Upper lobe of right lung (tissue), 1 donor: ENCODE results near the gene C1GALT1C1. TPM values are rescaled to one million over a fixed set of nuclear protein-coding genes. Genes with fewer than 3 reads are reported as not detected.

Experiments used
- ATAC-seq: fragments of 200-7000 bp; cut with Tn5 transposase; one replicate; pipeline ENCODE4 v1.9.1; 2020; ENCODE audit warnings: mild to moderate bottlenecking, moderate library complexity
- DNase-seq: peaks from one replicate; pipeline ENCODE4 v3.0.0-alpha.2; 2020
- H3K27ac ChIP-seq: fragments of 200-600 bp; one replicate; pipeline ENCODE4 v1.8.0; 2022
- H3K27me3 ChIP-seq: fragments of 200-600 bp; one replicate; pipeline ENCODE4 v1.8.0; 2022; ENCODE audit warnings: mild to moderate bottlenecking
- H3K36me3 ChIP-seq: fragments of 200-600 bp; one replicate; pipeline ENCODE4 v1.8.0; 2022
- H3K4me1 ChIP-seq: fragments of 200-600 bp; one replicate; pipeline ENCODE4 v1.8.0; 2022
- H3K4me3 ChIP-seq: fragments of 200-600 bp; one replicate; pipeline ENCODE4 v1.8.0; 2022; ENCODE audit warnings: mild to moderate bottlenecking
- H3K9me3 ChIP-seq: fragments of 200-600 bp; one replicate; pipeline ENCODE4 v1.8.0; 2022
- intact Hi-C: fragments of 100-400 bp; cut with DNase I; formaldehyde crosslinking; loops from one replicate; pipeline ENCODE4 v1.11.0; 2022
- total RNA-seq: library from RNA; stranded (reverse); fragmentation: NEBNext Ultra II Directional; extraction: Animal tissue kit (Norgen Biotek cat#: 25700); gene quantifications from one replicate; pipeline ENCODE4 v1.2.1, GENCODE V29; 2021
- TF ChIP-seq, protein P1 (sequence below): fragments of 200-600 bp; IDR thresholded peaks from one replicate; pipeline ENCODE4 v1.8.0; 2022; ENCODE audit warnings: antibody characterized with exemption
- donor health status: DM: no; HTN: yes; CAD: no; lungs with severe emphysema.

C1GALT1C1 gene
- total RNA-seq, 1 donor from 2014 or later = 24.0 TPM

GRCh38 chrX:120647127-120647526 is 17.3 kb upstream of the C1GALT1C1 start:
- Histone ChIP-seq H3K27me3 (no peaks in the 10 kb centered on the region), H3K27ac (no peak overlapping the region), H3K4me1 (no peaks in the 10 kb centered on the region), H3K36me3 (no peaks in the 10 kb centered on the region), H3K9me3 (no peaks in the 10 kb centered on the region), H3K4me3 (no peak overlapping the region)
- TF ChIP-seq, protein P1, sequence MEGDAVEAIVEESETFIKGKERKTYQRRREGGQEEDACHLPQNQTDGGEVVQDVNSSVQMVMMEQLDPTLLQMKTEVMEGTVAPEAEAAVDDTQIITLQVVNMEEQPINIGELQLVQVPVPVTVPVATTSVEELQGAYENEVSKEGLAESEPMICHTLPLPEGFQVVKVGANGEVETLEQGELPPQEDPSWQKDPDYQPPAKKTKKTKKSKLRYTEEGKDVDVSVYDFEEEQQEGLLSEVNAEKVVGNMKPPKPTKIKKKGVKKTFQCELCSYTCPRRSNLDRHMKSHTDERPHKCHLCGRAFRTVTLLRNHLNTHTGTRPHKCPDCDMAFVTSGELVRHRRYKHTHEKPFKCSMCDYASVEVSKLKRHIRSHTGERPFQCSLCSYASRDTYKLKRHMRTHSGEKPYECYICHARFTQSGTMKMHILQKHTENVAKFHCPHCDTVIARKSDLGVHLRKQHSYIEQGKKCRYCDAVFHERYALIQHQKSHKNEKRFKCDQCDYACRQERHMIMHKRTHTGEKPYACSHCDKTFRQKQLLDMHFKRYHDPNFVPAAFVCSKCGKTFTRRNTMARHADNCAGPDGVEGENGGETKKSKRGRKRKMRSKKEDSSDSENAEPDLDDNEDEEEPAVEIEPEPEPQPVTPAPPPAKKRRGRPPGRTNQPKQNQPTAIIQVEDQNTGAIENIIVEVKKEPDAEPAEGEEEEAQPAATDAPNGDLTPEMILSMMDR = no peak
- ATAC-seq = no peak
- intact Hi-C loops = no loop called here
- DNase-seq = no peak

- ATAC-seq (no peak), DNase-seq (no peak)
- H3K27ac ChIP-seq = no peak overlapping the region
- no peaks in the 10 kb centered on the region for H3K27me3 ChIP-seq
- H3K4me3 ChIP-seq = no peak overlapping the region
- TF ChIP-seq, protein P1 = no peak
- intact Hi-C loops = no loop called here
- H3K36me3 ChIP-seq = no peaks in the 10 kb centered on the region
- no peaks in the 10 kb centered on the region for H3K9me3 ChIP-seq
- no peaks in the 10 kb centered on the region for H3K4me1 ChIP-seq
Measured at GRCh38 chrX:120642871-120643270, 13.0 kb upstream of the C1GALT1C1 start.

DNA sequence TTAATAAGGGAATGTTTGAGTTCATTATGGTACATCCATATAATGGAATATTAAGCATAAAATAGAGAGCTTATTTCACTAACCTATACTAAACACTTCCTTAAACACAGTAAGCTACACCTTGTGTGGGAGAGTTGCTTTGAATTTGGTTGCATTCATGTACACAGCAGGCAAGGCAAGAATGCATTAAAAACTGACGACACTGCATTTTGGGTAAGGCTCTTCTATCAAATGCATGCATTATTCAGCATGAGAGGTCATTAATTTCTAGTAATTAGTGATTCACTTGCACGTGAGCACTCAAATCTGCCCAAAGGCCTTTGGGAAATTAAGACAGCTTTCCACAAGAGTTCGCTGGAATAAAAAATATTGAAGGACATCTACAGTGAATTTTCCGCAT is 8.8 kb upstream of the C1GALT1C1 start:
- Histone ChIP-seq H3K27me3 (no peaks in the 10 kb centered on the region), H3K9me3 (no peaks in the 10 kb centered on the region), H3K36me3 (no peaks in the 10 kb centered on the region), H3K4me3 (no peak overlapping the region), H3K27ac (no peak overlapping the region), H3K4me1 (no peaks in the 10 kb centered on the region)
- DNase-seq (no peak), ATAC-seq (no peak)
- intact Hi-C loops = no loop called here
- TF ChIP-seq, protein P1 = no peak

DNA sequence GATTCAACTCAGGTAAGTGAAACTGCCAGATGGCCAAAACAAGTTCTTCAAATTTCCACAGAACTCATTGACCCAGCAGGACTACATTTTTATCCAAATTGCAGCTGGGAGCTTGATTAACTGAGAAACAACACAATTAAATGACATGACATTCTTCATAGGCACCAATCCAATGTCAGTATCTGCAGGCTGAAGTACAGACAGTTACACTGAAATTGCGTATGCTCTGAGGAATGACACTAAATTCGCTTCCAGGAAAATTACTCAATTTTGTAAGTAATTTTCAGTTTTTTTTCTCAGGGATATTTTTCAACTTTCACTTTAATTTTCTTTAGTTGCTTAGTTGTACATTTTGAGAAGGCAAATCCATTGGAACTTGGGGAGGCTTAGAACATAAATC is 4.5 kb downstream of the C1GALT1C1 start:
- intact Hi-C loops = no loop called here
- Histone ChIP-seq H3K9me3 (no peaks in the 10 kb centered on the region), H3K36me3 (no peaks in the 10 kb centered on the region), H3K4me3 (no peak overlapping the region), H3K27ac (no peak overlapping the region), H3K27me3 (no peaks in the 10 kb centered on the region), H3K4me1 (no peaks in the 10 kb centered on the region)
- ATAC-seq = no peak
- no peak for DNase-seq
- TF ChIP-seq, protein P1 = no peak

DNA sequence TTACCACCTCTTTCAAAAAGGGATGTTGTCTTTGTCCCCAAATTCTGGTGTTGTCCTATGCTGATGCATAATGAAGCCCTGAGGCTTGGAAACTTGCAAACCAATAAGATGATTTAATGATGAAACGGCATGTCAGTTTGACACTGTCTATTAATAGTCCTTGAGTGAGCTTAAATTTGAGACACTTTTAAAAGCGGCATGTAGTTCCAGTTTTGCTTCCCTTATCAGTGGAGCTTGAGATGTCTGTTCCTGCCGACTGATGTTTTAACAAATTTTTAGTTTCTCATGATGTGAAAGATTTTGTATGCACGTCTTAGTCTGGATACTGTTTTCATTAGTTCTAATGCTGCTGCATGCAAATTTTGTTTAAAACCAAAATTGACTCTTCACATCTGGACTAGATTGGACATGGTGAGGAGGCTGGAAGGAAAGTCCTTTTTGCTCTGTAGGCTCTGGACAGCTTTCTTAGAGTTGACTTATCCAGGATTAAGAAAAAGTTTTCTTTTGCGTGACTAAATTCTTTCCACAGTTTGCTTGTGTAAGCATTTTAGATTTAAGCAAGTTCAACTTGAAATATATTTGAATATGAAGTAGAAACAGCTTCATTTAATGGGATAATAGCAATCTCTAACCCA is 11.7 kb downstream of the C1GALT1C1 start:
- TF ChIP-seq, protein P1 = no peak
- H3K27me3 ChIP-seq = no peaks in the 10 kb centered on the region
- no peak for ATAC-seq
- no peaks in the 10 kb centered on the region for H3K4me1 ChIP-seq
- H3K36me3 ChIP-seq = peaks cover 28% of the 10 kb centered on the region
- no peak for DNase-seq
- no peak overlapping the region for H3K27ac ChIP-seq
- intact Hi-C loops = no loop called here
- H3K9me3 ChIP-seq = no peaks in the 10 kb centered on the region
- H3K4me3 ChIP-seq = no peak overlapping the region

GRCh38 chrX:120614816-120615215 is 15.0 kb downstream of the C1GALT1C1 start:
- intact Hi-C loops = no loop called here
- no peak for DNase-seq
- Histone ChIP-seq H3K9me3 (no peaks in the 10 kb centered on the region), H3K27ac (no peak overlapping the region), H3K4me1 (no peaks in the 10 kb centered on the region), H3K4me3 (no peak overlapping the region), H3K36me3 (peaks cover 39% of the 10 kb centered on the region), H3K27me3 (no peaks in the 10 kb centered on the region)
- TF ChIP-seq, protein P1 = no peak
- no peak for ATAC-seq
